GM10266 (cell line): ENCODE results near the gene GALNT7.
A peak's percentile ranks its signal among the peaks of the same experiment; 100 is the strongest.

Source experiments
- DNase-seq: peaks from one replicate; pipeline ENCODE4 v3.0.0; 2012; ENCODE audit errors: extremely low spot score
- CTCF ChIP-seq: IDR thresholded peaks from 2 replicates; pipeline ENCODE4 v1.5.1; 2012; ENCODE audit warnings: mild to moderate bottlenecking, low read depth; ENCODE audit not compliant: control insufficient read depth, insufficient read depth; ENCODE audit errors: missing control alignments

The GALNT7 gene

GRCh38 chr4:173319696-173320095 lies 151.1 kb downstream of the GALNT7 start:
- DNase-seq: no peak
- no peak for TF ChIP-seq CTCF

GRCh38 chr4:173325007-173325736 lies 156.6 kb downstream of the GALNT7 start:
- no peak for TF ChIP-seq CTCF

GRCh38 chr4:173328236-173328901 lies 159.8 kb downstream of the GALNT7 start:
- no peak for TF ChIP-seq CTCF
- no peak for DNase-seq

More at GRCh38 chr4:173325007-173325736, 156.6 kb downstream of the GALNT7 start:
- DNase-seq: no peak

- no peak for TF ChIP-seq CTCF
- no peak for DNase-seq
Observed at GRCh38 chr4:173330590-173330989, 162.0 kb downstream of the GALNT7 start.

GRCh38 chr4:173332021-173332487 lies 163.4 kb downstream of the GALNT7 start:
- DNase-seq: peak; percentile 17
- no peak for TF ChIP-seq CTCF

- no peak for TF ChIP-seq CTCF
- peak; percentile 12 for DNase-seq
Observed at GRCh38 chr4:173332963-173333657, 164.5 kb downstream of the GALNT7 start.
